ENCODE results near the gene JAG2.

JAG2 gene

GRCh38 chr14:105200074-105200473 is 31.5 kb upstream of the JAG2 start:
- no peak overlapping the region for H3K4me3 ChIP-seq (replicated peaks; ENCODE audit: low read depth, low read length)
- DNase-seq (ENCODE audit: extremely low read depth, low read depth) = no peak
- TF ChIP-seq CTCF (IDR thresholded peaks at IDR 0.05; ENCODE audit: low read depth, low read length, missing control alignments) = peak; percentile 4

- DNase-seq (ENCODE audit: extremely low read depth, low read depth) = no peak
- no peak overlapping the region for H3K4me3 ChIP-seq (replicated peaks; ENCODE audit: low read depth, low read length)
- no peak for TF ChIP-seq CTCF (IDR thresholded peaks at IDR 0.05; ENCODE audit: low read depth, low read length, missing control alignments)
These were observed 30.5 kb upstream of the JAG2 start for GRCh38 chr14:105199093-105199492.

GRCh38 chr14:105198588-105198987 is 30.0 kb upstream of the JAG2 start:
- H3K4me3 ChIP-seq (replicated peaks; ENCODE audit: low read depth, low read length) = no peak overlapping the region
- DNase-seq (ENCODE audit: extremely low read depth, low read depth) = no peak
- TF ChIP-seq CTCF (IDR thresholded peaks at IDR 0.05; ENCODE audit: low read depth, low read length, missing control alignments) = no peak

- TF ChIP-seq CTCF (IDR thresholded peaks at IDR 0.05; ENCODE audit: low read depth, low read length, missing control alignments) = no peak
- no peak overlapping the region for H3K4me3 ChIP-seq (replicated peaks; ENCODE audit: low read depth, low read length)
- peak; percentile 27 for DNase-seq (ENCODE audit: extremely low read depth, low read depth)
These were observed 28.6 kb upstream of the JAG2 start for GRCh38 chr14:105197211-105197641.

- H3K4me3 ChIP-seq (replicated peaks; ENCODE audit: low read depth, low read length) = no peak overlapping the region
- no peak for TF ChIP-seq CTCF (IDR thresholded peaks at IDR 0.05; ENCODE audit: low read depth, low read length, missing control alignments)
- no peak for DNase-seq (ENCODE audit: extremely low read depth, low read depth)
These were observed 27.8 kb upstream of the JAG2 start for GRCh38 chr14:105196265-105196960.

- DNase-seq (ENCODE audit: extremely low read depth, low read depth) = no peak
- H3K4me3 ChIP-seq (replicated peaks; ENCODE audit: low read depth, low read length) = no peak overlapping the region
- no peak for TF ChIP-seq CTCF (IDR thresholded peaks at IDR 0.05; ENCODE audit: low read depth, low read length, missing control alignments)
These were observed 27.1 kb upstream of the JAG2 start for GRCh38 chr14:105195522-105196264.

Data from HFF-Myc (cell line).